Mammary epithelial cell (primary cell): Measurements from ENCODE around the gene CELSR1.

ENCODE experiments used
- EZH2 ChIP-seq: IDR thresholded peaks from 2 replicates; pipeline ENCODE4 v1.6.1; 2012; ENCODE audit warnings: low read length, inconsistent platforms, borderline replicate concordance
- TF ChIP-seq, protein P1 (sequence below), 2 donors: IDR thresholded peaks in 1 of 2; conservative IDR thresholded peaks in 1 of 2; 2 replicates each; pipeline ENCODE4 v1.5.1; 2011 to 2012; ENCODE audit warnings: inconsistent platforms in 2 of 2, low read length in 2 of 2, mild to moderate bottlenecking in 2 of 2, control low read depth in 1 of 2, low read depth in 1 of 2; ENCODE audit not compliant: insufficient read depth in 1 of 2; ENCODE audit errors: extremely low read depth in 1 of 2

DNA sequence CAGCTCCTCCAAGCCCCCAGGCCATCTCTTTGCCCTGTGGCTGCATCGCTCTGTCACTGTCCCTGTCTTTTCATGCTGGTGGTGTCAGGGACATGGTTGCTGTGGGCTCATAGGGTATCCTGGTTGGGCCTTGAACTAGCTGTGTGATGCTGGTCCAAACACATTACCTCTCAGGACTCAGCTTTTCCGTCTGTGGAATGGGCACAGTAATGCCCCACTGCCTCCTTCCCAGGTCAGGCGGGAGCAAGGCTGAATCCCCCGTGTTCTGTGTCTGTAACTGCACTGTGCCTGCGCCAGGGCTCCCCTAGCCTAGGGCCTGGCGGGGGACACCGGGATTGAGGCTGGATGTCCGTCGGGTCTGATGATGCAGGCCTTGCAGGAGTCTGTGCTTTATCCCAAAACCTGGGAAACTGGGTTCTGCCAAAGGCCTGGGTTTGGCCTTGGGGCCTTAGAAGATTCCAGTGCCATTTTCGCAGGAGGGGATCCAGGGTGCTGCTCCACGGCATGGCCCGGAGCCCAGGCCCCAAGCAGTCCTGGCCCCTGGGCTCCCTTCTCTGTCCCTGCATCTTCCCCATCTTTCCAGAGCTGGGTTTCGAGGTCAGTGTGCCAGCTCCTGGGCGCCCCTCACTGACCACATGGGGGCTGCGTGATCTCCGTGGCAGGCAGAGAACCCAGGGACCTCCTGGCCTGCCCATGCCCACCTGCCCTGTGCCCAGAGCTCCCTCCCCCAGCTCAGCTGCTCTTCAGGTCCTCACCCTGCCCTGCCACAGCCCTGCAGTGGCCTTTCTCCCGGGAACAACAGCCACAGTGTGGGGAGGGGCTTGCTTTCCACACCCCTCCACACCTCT is 32.7 kb upstream of the CELSR1 start:
- TF ChIP-seq, protein P1, sequence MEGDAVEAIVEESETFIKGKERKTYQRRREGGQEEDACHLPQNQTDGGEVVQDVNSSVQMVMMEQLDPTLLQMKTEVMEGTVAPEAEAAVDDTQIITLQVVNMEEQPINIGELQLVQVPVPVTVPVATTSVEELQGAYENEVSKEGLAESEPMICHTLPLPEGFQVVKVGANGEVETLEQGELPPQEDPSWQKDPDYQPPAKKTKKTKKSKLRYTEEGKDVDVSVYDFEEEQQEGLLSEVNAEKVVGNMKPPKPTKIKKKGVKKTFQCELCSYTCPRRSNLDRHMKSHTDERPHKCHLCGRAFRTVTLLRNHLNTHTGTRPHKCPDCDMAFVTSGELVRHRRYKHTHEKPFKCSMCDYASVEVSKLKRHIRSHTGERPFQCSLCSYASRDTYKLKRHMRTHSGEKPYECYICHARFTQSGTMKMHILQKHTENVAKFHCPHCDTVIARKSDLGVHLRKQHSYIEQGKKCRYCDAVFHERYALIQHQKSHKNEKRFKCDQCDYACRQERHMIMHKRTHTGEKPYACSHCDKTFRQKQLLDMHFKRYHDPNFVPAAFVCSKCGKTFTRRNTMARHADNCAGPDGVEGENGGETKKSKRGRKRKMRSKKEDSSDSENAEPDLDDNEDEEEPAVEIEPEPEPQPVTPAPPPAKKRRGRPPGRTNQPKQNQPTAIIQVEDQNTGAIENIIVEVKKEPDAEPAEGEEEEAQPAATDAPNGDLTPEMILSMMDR (conservative IDR thresholded peaks at IDR 0.05 in 1 of 2, IDR thresholded peaks at IDR 0.05 in 1 of 2; ENCODE audit: extremely low read depth in 1 of 2, insufficient read depth in 1 of 2, low read depth in 1 of 2, low read length in 2 of 2): no peak
- TF ChIP-seq EZH2: no peak
